ENCODE results near the gene STPG2.

GRCh38 chr4:97879942-97880341 lies 263.3 kb downstream of the STPG2 start:
- TF ChIP-seq CTCF (IDR thresholded peaks at IDR 0.05) (no peak), POLR2A (IDR thresholded peaks at IDR 0.05) (no peak)
